Neural progenitor cell (in vitro differentiated cells): Measurements from ENCODE around the gene SMIM43. TPM values are rescaled to one million over a fixed set of nuclear protein-coding genes. Genes with fewer than 3 reads are reported as not detected.
A peak's percentile ranks its signal among the peaks of the same experiment; 100 is the strongest.

Experiments
- DNase-seq: peaks from one replicate; pipeline ENCODE4 v3.0.0-alpha.2; 2016; ENCODE audit warnings: low spot score
- H2AFZ ChIP-seq: fragments of 200-600 bp; sonication (generic); replicated peaks from 2 replicates; pipeline ENCODE4 v1.6.1; 2016; ENCODE audit warnings: antibody characterized with exemption
- H3F3A ChIP-seq: fragments of 200-600 bp; sonication (generic); 2 replicates; pipeline ENCODE4 v1.6.1; 2016; ENCODE audit warnings: antibody characterized with exemption, low read depth
- H3K27ac ChIP-seq: fragments of 200-600 bp; sonication (generic); 2 replicates; pipeline ENCODE4 v1.5.1; 2016; ENCODE audit warnings: mild to moderate bottlenecking
- H3K27me3 ChIP-seq: fragments of 200-600 bp; sonication (generic); 2 replicates; pipeline ENCODE4 v1.6.1; 2016; ENCODE audit warnings: mild to moderate bottlenecking, moderate library complexity
- H3K36me3 ChIP-seq: fragments of 200-600 bp; sonication (generic); 2 replicates; pipeline ENCODE4 v1.5.1; 2016
- H3K4me1 ChIP-seq: fragments of 200-600 bp; sonication (generic); 2 replicates; pipeline ENCODE4 v1.6.1; 2016; ENCODE audit warnings: mixed run types
- H3K4me2 ChIP-seq: fragments of 200-600 bp; sonication (generic); 2 replicates; pipeline ENCODE4 v1.6.1; 2016
- H3K4me3 ChIP-seq: fragments of 200-600 bp; sonication (generic); 2 replicates; pipeline ENCODE4 v1.5.1; 2016
- H3K79me2 ChIP-seq: fragments of 200-600 bp; sonication (generic); 2 replicates; pipeline ENCODE4 v1.6.1; 2016; ENCODE audit warnings: low read depth
- H3K9ac ChIP-seq: fragments of 200-600 bp; sonication (generic); 2 replicates; pipeline ENCODE4 v1.6.1; 2016
- H3K9me3 ChIP-seq: fragments of 200-600 bp; sonication (generic); 2 replicates; pipeline ENCODE4 v1.5.1; 2016; ENCODE audit warnings: low read depth
- H4K20me1 ChIP-seq: fragments of 200-600 bp; sonication (generic); 2 replicates; pipeline ENCODE4 v1.6.1; 2016; ENCODE audit warnings: low read depth
- H3K27ac Mint-ChIP-seq: 3 replicates; pipeline ENCODE4 v1.8.0; 2021; ENCODE audit warnings: mixed read lengths
- H3K27me3 Mint-ChIP-seq: 2 replicates; pipeline ENCODE4 v1.8.0; 2022; ENCODE audit warnings: low read depth, mild to moderate bottlenecking, inconsistent platforms, moderate library complexity, mixed read lengths; ENCODE audit not compliant: insufficient read depth
- H3K36me3 Mint-ChIP-seq: 3 replicates; pipeline ENCODE4 v1.8.0; 2021; ENCODE audit warnings: mixed read lengths
- H3K4me1 Mint-ChIP-seq: 3 replicates; pipeline ENCODE4 v1.8.0; 2021; ENCODE audit warnings: mixed read lengths
- H3K4me3 Mint-ChIP-seq: 3 replicates; pipeline ENCODE4 v1.8.0; 2021; ENCODE audit warnings: mild to moderate bottlenecking, moderate library complexity, mixed read lengths
- H3K9me3 Mint-ChIP-seq: 3 replicates; pipeline ENCODE4 v1.8.0; 2020; ENCODE audit warnings: mixed read lengths
- EZH2 ChIP-seq: fragments of 200-600 bp; sonication (generic); IDR thresholded peaks from 2 replicates; pipeline ENCODE4 v1.6.1; 2017; ENCODE audit warnings: antibody characterized with exemption, mild to moderate bottlenecking, moderate library complexity
- EZH2phosphoT487 ChIP-seq: fragments of 200-600 bp; sonication (generic); IDR thresholded peaks from 2 replicates; pipeline ENCODE4 v1.6.1; 2017; ENCODE audit warnings: antibody characterized with exemption
- total RNA-seq: library from RNA; depleted of rRNA; stranded (reverse); fragments of >200 nt; gene quantifications from 2 replicates; pipeline ENCODE4 v1.2.3, GENCODE V29; 2015; ENCODE audit warnings: low replicate concordance
- TF ChIP-seq, protein P1 (sequence below): fragments of 200-600 bp; sonication (generic); IDR thresholded peaks from 2 replicates; pipeline ENCODE4 v1.5.1; 2017; ENCODE audit warnings: antibody characterized with exemption, mild to moderate bottlenecking

The SMIM43 gene
- total RNA-seq, 1 donor from 2014 or later, result not detected

DNA sequence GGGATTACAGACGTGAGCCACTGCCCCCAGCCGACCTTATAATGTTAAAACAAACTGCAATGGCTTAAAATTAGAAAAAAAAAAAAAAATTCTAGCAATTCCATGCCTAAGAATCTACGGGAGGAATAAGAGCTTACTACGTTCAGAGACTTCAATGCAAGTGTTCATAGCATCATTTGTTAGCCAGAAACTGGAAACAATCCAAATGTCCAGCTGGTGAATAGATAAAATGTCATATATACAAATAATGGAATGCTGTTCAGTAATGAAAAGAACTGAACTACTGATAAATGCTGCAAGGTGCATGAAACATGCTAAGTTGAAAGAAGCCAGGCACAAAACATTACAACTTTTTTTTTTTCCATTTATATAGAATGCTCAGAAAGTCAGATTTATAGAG is 41.4 kb upstream of the SMIM43 start:
- H3K36me3 ChIP-seq, result peaks cover 39% of the 10 kb centered on the region
- no peak overlapping the region for H3K27ac ChIP-seq
- H3K4me2 ChIP-seq, result no peak overlapping the region
- peaks cover 14% of the 10 kb centered on the region for H3K4me1 ChIP-seq
- peaks cover 13% of the 10 kb centered on the region for H3K4me1 Mint-ChIP-seq
- peaks cover 26% of the 10 kb centered on the region for H3K36me3 Mint-ChIP-seq
- peaks cover 44% of the 10 kb centered on the region for H3K79me2 ChIP-seq
- no peak for TF ChIP-seq EZH2
- TF ChIP-seq, protein P1, sequence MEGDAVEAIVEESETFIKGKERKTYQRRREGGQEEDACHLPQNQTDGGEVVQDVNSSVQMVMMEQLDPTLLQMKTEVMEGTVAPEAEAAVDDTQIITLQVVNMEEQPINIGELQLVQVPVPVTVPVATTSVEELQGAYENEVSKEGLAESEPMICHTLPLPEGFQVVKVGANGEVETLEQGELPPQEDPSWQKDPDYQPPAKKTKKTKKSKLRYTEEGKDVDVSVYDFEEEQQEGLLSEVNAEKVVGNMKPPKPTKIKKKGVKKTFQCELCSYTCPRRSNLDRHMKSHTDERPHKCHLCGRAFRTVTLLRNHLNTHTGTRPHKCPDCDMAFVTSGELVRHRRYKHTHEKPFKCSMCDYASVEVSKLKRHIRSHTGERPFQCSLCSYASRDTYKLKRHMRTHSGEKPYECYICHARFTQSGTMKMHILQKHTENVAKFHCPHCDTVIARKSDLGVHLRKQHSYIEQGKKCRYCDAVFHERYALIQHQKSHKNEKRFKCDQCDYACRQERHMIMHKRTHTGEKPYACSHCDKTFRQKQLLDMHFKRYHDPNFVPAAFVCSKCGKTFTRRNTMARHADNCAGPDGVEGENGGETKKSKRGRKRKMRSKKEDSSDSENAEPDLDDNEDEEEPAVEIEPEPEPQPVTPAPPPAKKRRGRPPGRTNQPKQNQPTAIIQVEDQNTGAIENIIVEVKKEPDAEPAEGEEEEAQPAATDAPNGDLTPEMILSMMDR, result no peak
- no peak for TF ChIP-seq EZH2phosphoT487
- H3K9me3 Mint-ChIP-seq, result no peaks in the 10 kb centered on the region
- no peak for DNase-seq
- no peak overlapping the region for H2AFZ ChIP-seq
- no peak overlapping the region for H3K4me3 Mint-ChIP-seq
- no peaks in the 10 kb centered on the region for H4K20me1 ChIP-seq
- no peak overlapping the region for H3K27ac Mint-ChIP-seq
- H3F3A ChIP-seq, result peaks cover 4% of the 10 kb centered on the region
- no peak overlapping the region for H3K4me3 ChIP-seq
- no peaks in the 10 kb centered on the region for H3K9me3 ChIP-seq
- no peaks in the 10 kb centered on the region for H3K27me3 Mint-ChIP-seq
- H3K9ac ChIP-seq, result no peak overlapping the region
- H3K27me3 ChIP-seq, result no peaks in the 10 kb centered on the region

DNA sequence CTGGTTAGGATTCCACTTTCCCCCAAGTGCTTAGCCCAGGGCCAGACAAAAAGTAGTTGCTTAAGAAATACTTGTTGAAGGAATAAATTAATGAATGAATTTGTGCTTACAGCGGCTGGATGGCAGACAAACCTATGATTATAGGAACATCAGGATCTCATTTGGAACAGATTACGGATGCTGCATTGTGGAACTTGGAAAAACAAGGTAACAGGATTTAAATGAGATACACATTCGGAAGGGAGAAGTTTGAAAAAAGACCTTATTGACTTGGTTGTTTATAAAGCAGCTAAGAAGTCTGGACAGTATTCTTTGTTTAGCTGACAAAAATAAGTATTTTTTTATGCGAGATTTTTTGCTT is 36.7 kb upstream of the SMIM43 start:
- Histone ChIP-seq H3K36me3 (peaks cover 20% of the 10 kb centered on the region), H3K27ac (peak overlapping the region; percentile 54), H2AFZ (peak overlapping the region; percentile 97), H3K9me3 (no peaks in the 10 kb centered on the region), H3K4me1 (peaks cover 16% of the 10 kb centered on the region), H3K9ac (peak overlapping the region; percentile 94), H3K79me2 (peaks cover 46% of the 10 kb centered on the region), H3K4me2 (peak overlapping the region; percentile 81), H4K20me1 (no peaks in the 10 kb centered on the region), H3K27me3 (no peaks in the 10 kb centered on the region), H3K4me3 (peak overlapping the region; percentile 93), H3F3A (no peaks in the 10 kb centered on the region)
- Mint-ChIP-seq H3K36me3 (peaks cover 17% of the 10 kb centered on the region), H3K4me1 (peaks cover 21% of the 10 kb centered on the region), H3K27me3 (no peaks in the 10 kb centered on the region), H3K27ac (no peak overlapping the region), H3K9me3 (no peaks in the 10 kb centered on the region), H3K4me3 (peak overlapping the region; percentile 85)
- no peak for DNase-seq
- TF ChIP-seq, protein P1, result no peak
- no peak for TF ChIP-seq EZH2phosphoT487
- no peak for TF ChIP-seq EZH2

DNA sequence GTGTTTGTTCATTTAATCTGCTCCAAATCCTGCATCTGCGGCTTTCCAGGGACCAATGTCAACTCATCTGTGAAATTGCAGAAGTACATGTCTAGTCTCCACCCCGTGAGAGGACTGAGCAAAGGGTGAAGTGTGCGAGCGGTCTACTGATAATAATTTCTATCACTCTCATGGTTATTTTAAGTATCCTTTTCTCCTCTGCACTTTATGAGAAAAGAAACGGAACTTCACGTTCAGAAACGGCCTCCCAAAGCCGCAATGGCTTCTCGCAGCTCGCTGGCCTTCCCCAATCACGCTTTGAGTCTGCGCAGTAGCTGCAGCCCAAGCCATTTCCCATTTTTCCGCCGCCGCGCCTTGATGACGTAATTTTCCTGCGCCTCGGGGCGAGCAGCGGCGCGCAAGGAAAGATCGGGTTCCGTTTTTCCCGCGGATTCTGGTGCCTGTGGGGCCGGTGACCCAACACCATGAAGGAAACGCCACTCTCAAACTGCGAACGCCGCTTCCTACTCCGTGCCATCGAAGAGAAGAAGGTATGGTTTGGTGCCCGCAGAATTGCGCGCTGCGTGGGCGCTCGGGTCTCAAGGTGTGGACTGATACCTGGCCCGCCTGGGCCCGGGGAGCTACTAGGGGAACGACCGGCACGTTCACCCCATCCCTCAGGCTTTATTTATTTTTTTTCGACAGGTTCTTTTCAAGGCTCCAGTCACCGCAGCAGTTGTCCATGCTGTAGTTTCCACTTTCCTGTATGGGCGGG is 36.2 kb upstream of the SMIM43 start, which contains the start of gene EXOSC9:
Gene EXOSC9, plus strand, starts transcription at position 363 of the 754 bp plus-strand sequence. Its CDS starts 102 bp downstream, at position 465.
- H3K27me3 Mint-ChIP-seq, result no peaks in the 10 kb centered on the region
- Histone ChIP-seq H3K9me3 (no peaks in the 10 kb centered on the region), H3K4me3 (peak within 1 kb of the TSS; percentile 93), H3K79me2 (peaks cover 44% of the 10 kb centered on the region), H4K20me1 (no peaks in the 10 kb centered on the region), H3K27me3 (no peaks in the 10 kb centered on the region), H3K4me1 (peaks cover 21% of the 10 kb centered on the region), H2AFZ (peak within 1 kb of the TSS; percentile 97), H3K36me3 (peaks cover 20% of the 10 kb centered on the region), H3F3A (no peaks in the 10 kb centered on the region), H3K27ac (peak within 1 kb of the TSS; percentile 54), H3K9ac (peak within 1 kb of the TSS; percentile 94), H3K4me2 (peak within 1 kb of the TSS; percentile 81)
- peaks cover 23% of the 10 kb centered on the region for H3K4me1 Mint-ChIP-seq
- no peaks in the 10 kb centered on the region for H3K9me3 Mint-ChIP-seq
- peaks cover 13% of the 10 kb centered on the region for H3K36me3 Mint-ChIP-seq
- peak within 1 kb of the TSS; percentile 85 for H3K4me3 Mint-ChIP-seq
- TF ChIP-seq EZH2 (no peak), EZH2phosphoT487 (no peak)
- TF ChIP-seq, protein P1, result no peak
- H3K27ac Mint-ChIP-seq, result peak within 1 kb of the TSS; percentile 89
- peak; percentile 95 for DNase-seq
